K562 (cell line): ENCODE results near the gene NEB.

Source experiments
- CBX1 ChIP-seq: sonication (generic); IDR thresholded peaks from 2 replicates; pipeline ENCODE4 v1.6.1; 2016; ENCODE audit warnings: antibody characterized with exemption, low read depth, mild to moderate bottlenecking
- CBX5 ChIP-seq: IDR thresholded peaks from 2 replicates; pipeline ENCODE4 v1.6.1; 2014; ENCODE audit warnings: low read depth, borderline replicate concordance
- CTCF ChIP-seq, 3 experiments: IDR thresholded peaks in 2 of 3; conservative IDR thresholded peaks in 1 of 3; 2 replicates each; pipeline ENCODE4 v1.5.1; 2011 to 2012; ENCODE audit warnings: low read length in 3 of 3, mild to moderate bottlenecking in 3 of 3, control low read depth in 2 of 3, improper control_type of control experiment in 1 of 3, inconsistent platforms in 1 of 3, low read depth in 1 of 3, mixed read lengths in 1 of 3, moderate library complexity in 1 of 3; ENCODE audit not compliant: insufficient read depth in 2 of 3
- GABPA ChIP-seq: fragments of 200-800 bp; sonication (Bioruptor generic); conservative IDR thresholded peaks from 2 replicates; pipeline ENCODE4 v1.6.1; 2016; ENCODE audit warnings: low read depth, missing genetic modification characterization, missing compliant biosample characterization
- HBP1 ChIP-seq: fragments of 450-650 bp; formaldehyde crosslinking; IDR thresholded peaks from 2 replicates; pipeline ENCODE4 v1.4.0; 2022; ENCODE audit warnings: missing genetic modification characterization
- MTA1 ChIP-seq: fragments of 450-650 bp; IDR thresholded peaks from 2 replicates; pipeline ENCODE4 v1.6.1; 2017; ENCODE audit warnings: borderline replicate concordance
- POLR2G ChIP-seq: fragments of 200-400 bp; formaldehyde crosslinking; IDR thresholded peaks from 2 replicates; pipeline ENCODE4 v1.6.1; 2017; ENCODE audit warnings: low read depth, mild to moderate bottlenecking, antibody characterized with exemption, low read length, moderate library complexity
- PTBP1 ChIP-seq: fragments of 200-400 bp; formaldehyde crosslinking; IDR thresholded peaks from 2 replicates; pipeline ENCODE4 v1.6.1; 2017; ENCODE audit warnings: low read depth, low read length
- RAD21 ChIP-seq, 2 experiments: fragments of 250-450 bp in 1 of 2; fragments of 450-650 bp in 1 of 2; sonication (Bioruptor Pico) in 1 of 2; formaldehyde crosslinking in 1 of 2; IDR thresholded peaks in 1 of 2; conservative IDR thresholded peaks in 1 of 2; 2 replicates each; pipeline versions ENCODE4 v1.4.0 to v1.8.0; 2020 to 2022; ENCODE audit warnings: mild to moderate bottlenecking in 2 of 2, moderate library complexity in 1 of 2
- RBM34 ChIP-seq: fragments of 200-400 bp; formaldehyde crosslinking; IDR thresholded peaks from 2 replicates; pipeline ENCODE4 v1.6.1; 2018; ENCODE audit warnings: low read length, borderline replicate concordance; ENCODE audit not compliant: insufficient read depth
- SIN3B ChIP-seq: fragments of 450-650 bp; IDR thresholded peaks from 2 replicates; pipeline ENCODE4 v1.6.1; 2017; ENCODE audit warnings: low read depth, mild to moderate bottlenecking, moderate library complexity
- ZNF12 ChIP-seq: sonication (generic); formaldehyde crosslinking; IDR thresholded peaks from 2 replicates; pipeline ENCODE4 v1.4.0; 2020; ENCODE audit warnings: mild to moderate bottlenecking, missing genetic modification reagents
- ZNF280B ChIP-seq: fragments of 250-450 bp; sonication (Bioruptor Pico); IDR thresholded peaks from 2 replicates; pipeline ENCODE4 v1.5.1; 2021; ENCODE audit warnings: mild to moderate bottlenecking
- ZNF324 ChIP-seq: fragments of 250-450 bp; sonication (Bioruptor Pico); IDR thresholded peaks from 2 replicates; pipeline ENCODE4 v1.4.0; 2020; ENCODE audit warnings: mild to moderate bottlenecking

- TF ChIP-seq CBX1 (no peak), HBP1 (CRISPR knock-in tag) (no peak), ZNF324 (no peak), MTA1 (no peak), CBX5 (no peak), CTCF (IDR thresholded peaks at IDR 0.05 in 2 of 3, conservative IDR thresholded peaks at IDR 0.05 in 1 of 3; ENCODE audit: insufficient read depth in 2 of 3, low read depth in 1 of 3, low read length in 3 of 3) (no peak), ZNF12 (CRISPR knock-in tag) (no peak), RAD21 (CRISPR knock-in tag; conservative IDR thresholded peaks at IDR 0.05 in 1 of 2, IDR thresholded peaks at IDR 0.05 in 1 of 2) (no peak), RBM34 (no peak), PTBP1 (no peak), SIN3B (no peak), ZNF280B (CRISPR knock-in tag) (no peak), GABPA (tag) (no peak), POLR2G (no peak)
These were observed 165.8 kb downstream of the NEB start for GRCh38 chr2:151568501-151568900.
